ENCODE data around the gene REEP6.

The REEP6 gene

DNA sequence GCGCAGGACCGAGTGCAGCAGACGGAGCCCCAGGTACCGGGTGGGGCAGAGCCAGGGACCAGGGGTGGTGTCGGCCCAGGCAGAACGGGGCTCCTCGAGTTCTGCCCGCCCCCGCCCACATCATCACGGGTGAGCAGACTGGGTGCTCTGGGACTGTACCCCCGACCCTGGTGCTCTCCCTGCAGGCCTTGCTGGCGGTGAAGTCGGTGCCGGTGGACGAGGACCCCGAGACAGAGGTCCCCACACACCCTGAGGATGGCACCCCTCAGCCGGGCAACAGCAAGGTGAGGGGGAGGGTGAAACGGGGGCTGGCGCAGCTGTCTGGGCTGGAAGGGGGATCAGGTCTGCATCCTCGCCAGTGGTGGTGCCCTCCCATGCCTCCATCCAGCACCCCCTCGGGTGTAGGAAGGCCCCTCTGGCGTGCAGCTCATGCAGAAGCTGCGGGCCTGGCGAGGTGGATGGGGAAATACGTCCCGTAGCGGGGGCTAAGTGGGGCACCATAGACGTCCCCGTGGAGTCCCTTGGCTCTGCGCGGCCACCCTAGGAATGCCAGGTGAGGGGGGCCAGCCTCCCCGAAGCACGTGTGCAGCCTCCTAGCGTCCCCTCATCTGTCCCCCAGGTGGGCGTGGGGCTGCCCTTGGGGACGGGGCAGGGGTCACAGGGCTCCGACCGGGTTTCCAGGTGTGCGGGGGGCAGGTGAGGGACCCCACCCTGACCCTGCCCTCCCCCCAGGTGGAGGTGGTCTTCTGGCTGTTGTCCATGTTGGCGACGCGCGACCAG lies 34.7 kb upstream of the REEP6 start:
- DNase-seq (ENCODE audit: low spot score) = no peak

DNA sequence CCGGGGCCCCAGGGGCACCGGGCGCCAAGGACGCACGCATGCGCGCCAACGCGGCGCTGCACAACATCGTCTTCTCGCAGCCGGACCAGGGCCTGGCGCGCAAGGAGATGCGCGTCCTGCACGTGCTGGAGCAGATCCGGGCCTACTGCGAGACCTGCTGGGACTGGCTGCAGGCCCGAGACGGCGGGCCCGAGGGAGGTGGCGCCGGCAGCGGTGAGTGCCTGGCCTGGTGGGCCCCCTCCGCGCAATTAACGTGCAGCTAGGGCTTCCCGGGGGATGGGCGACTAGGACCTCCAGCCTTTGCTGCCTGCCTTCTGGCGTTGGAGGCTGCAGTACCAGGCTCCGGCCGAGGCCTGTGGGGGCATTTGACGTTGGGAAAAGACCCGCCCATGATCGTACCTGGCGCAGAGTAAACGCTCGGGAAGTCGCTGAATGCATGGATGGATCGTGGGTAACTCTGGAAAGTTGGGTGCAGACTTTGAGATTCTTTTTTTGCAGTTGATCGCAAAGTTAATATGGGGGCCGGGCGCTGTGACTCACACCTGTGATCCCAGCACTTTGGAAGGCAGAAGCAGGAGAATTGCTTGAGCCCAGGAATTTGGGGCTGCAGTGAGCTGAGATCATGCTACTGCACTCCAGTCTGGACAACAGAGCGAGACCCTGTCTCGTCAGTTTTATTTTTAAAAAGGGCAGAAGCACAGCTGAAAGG lies 33.8 kb upstream of the REEP6 start:
- DNase-seq (ENCODE audit: low spot score) = no peak

DNA sequence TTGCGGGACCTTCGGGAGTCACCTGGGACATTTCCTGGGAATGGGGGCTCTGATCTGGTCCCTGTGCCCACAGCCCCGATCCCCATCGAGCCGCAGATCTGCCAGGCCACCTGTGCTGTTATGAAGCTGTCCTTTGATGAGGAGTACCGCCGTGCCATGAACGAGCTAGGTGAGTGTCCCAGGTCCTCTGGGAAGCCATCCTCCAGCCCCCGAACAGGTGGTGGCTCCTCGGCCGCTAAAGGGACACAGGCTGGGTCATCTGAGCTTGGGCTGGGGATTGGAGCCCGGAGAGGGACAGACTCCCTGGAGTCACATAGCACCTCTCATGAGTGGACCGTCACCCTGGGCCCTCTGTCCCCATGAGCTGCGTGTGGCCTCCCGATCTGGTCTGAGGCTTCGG lies 33.1 kb upstream of the REEP6 start:
- no peak for DNase-seq (ENCODE audit: low spot score)

DNA sequence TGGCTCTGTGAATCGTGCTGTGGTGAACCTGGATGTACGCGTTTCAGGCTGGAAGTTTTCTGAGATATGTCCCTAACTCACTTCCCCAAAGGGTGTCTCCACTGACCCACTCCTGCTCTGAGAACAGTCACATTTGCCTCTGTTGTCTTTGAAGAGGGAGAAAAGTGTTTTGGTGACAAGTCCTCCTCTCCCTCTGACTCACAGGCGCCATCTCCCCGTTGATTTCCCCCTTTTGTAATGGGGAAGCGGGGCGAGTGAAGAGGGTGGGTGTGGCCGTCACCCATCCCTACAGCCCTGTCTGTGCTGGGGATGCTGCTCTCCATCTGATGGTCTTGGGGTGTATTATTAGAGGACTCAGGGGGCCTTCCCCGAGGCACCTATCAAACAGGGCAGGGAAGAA lies 31.5 kb upstream of the REEP6 start:
- no peak for DNase-seq (ENCODE audit: low spot score)

DNA sequence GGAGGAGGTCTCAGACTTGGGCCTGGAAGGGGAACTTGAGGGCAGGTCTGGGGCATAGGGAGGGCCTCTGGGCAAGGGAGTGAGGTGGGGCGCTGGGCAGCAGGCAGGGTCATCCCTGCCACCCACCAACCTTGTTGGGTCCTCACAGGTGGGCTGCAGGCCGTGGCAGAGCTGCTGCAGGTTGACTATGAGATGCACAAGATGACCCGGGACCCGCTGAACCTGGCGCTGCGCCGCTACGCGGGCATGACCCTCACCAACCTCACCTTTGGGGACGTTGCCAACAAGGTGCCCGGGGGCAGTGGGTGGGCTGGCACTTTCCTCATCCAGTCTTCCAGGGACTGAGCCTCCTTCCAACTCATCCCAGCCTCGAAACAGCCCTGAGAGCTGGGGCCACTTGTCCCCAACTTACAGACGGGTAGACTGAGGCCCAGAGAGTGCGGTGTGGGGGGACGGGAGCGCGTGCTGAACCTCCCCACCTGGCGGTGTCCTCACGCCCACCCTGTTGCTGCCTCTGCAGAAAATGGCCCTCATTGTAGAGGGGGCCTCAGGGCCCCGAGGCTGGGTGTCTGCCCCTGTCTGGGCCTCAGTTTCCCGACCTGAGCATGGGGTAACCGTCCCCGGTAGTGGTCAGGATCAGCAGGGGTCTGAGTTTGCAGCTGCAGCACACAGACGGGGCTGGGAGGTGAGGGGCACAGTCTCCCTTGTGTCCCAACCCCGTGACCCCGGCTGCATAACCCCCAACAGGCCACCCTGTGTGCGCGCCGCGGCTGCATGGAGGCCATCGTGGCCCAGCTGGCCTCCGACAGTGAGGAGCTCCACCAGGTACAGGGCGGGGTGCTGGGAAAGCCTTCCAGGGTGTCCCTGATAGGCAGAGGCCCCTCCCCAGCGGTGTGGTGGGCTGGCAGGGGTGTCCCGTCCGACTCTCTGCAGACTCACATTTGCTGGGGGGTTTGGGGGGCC lies 30.7 kb upstream of the REEP6 start:
- DNase-seq (ENCODE audit: low spot score) = no peak

DNA sequence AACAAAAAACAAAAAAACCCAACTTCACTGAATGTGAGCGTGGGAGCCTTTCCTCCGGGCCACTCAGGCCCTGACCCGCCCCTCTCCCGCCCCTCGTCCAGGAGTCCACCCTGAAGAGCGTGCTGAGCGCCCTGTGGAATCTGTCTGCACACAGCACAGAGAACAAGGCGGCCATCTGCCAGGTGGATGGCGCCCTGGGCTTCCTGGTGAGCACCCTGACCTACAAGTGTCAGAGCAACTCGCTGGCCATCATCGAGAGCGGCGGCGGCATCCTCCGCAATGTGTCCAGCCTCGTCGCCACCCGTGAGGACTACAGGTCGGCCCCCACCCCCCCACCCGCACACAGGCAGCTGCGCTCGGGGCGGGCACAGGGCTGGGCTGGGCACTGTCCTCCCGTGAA lies 29.1 kb upstream of the REEP6 start:
- DNase-seq (ENCODE audit: low spot score) = no peak

DNA sequence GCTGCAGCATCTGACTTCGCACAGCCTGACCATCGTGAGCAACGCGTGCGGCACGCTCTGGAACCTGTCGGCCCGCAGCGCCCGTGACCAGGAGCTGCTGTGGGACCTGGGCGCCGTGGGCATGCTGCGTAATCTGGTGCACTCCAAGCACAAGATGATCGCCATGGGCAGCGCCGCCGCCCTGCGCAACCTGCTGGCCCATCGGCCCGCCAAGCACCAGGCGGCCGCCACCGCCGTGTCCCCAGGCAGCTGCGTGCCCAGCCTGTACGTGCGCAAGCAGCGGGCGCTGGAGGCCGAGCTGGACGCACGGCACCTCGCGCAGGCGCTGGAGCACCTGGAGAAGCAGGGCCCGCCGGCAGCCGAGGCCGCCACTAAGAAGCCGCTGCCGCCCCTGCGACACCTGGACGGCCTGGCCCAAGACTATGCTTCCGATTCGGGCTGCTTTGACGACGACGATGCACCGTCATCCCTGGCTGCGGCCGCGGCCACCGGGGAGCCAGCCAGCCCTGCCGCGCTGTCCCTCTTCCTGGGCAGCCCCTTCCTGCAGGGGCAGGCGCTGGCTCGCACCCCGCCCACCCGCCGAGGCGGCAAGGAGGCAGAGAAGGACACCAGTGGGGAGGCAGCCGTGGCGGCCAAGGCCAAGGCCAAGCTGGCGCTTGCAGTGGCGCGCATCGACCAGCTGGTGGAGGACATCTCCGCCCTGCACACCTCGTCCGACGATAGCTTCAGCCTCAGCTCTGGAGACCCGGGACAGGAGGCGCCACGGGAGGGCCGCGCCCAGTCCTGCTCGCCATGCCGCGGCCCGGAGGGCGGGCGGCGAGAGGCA lies 25.6 kb upstream of the REEP6 start:
- peak; percentile 90 for DNase-seq (ENCODE audit: low spot score)

DNA sequence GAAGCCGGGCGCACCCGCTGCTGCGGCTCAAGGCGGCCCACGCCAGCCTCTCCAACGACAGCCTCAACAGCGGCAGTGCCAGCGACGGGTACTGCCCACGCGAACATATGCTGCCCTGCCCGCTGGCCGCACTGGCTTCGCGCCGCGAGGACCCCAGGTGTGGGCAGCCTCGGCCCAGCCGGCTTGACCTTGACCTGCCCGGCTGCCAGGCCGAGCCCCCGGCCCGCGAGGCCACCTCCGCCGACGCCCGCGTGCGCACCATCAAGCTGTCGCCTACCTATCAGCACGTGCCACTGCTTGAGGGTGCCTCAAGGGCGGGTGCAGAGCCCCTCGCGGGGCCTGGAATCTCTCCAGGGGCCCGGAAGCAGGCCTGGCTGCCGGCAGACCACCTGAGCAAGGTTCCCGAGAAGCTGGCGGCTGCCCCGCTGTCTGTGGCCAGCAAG lies 24.9 kb upstream of the REEP6 start:
- DNase-seq (ENCODE audit: low spot score) = no peak

DNA sequence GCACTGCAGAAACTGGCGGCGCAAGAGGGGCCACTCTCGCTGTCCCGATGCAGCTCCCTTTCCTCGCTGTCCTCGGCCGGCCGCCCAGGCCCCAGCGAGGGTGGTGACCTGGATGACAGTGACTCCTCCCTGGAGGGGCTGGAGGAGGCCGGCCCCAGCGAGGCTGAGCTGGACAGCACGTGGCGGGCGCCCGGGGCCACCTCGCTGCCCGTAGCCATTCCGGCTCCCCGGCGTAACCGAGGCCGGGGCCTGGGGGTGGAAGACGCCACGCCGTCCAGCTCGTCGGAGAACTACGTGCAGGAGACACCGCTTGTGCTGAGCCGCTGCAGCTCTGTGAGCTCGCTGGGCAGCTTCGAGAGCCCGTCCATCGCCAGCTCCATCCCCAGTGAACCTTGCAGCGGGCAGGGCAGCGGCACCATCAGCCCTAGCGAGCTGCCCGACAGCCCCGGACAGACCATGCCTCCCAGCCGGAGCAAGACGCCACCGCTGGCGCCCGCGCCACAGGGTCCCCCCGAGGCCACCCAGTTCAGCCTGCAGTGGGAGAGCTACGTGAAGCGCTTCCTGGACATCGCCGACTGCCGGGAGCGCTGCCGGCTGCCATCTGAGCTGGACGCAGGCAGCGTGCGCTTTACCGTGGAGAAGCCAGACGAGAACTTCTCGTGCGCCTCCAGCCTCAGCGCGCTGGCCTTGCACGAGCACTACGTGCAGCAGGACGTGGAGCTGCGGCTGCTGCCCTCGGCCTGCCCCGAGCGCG lies 24.3 kb upstream of the REEP6 start:
- DNase-seq (ENCODE audit: low spot score) = no peak

DNA sequence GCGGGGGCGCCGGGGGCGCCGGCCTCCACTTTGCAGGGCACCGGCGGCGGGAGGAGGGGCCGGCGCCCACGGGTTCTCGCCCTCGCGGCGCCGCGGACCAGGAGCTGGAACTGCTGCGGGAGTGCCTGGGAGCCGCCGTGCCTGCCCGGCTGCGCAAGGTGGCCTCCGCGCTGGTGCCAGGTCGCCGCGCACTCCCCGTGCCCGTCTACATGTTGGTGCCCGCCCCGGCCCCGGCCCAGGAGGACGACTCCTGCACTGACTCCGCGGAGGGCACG lies 23.8 kb upstream of the REEP6 start:
- DNase-seq (ENCODE audit: low spot score) = no peak

DNA sequence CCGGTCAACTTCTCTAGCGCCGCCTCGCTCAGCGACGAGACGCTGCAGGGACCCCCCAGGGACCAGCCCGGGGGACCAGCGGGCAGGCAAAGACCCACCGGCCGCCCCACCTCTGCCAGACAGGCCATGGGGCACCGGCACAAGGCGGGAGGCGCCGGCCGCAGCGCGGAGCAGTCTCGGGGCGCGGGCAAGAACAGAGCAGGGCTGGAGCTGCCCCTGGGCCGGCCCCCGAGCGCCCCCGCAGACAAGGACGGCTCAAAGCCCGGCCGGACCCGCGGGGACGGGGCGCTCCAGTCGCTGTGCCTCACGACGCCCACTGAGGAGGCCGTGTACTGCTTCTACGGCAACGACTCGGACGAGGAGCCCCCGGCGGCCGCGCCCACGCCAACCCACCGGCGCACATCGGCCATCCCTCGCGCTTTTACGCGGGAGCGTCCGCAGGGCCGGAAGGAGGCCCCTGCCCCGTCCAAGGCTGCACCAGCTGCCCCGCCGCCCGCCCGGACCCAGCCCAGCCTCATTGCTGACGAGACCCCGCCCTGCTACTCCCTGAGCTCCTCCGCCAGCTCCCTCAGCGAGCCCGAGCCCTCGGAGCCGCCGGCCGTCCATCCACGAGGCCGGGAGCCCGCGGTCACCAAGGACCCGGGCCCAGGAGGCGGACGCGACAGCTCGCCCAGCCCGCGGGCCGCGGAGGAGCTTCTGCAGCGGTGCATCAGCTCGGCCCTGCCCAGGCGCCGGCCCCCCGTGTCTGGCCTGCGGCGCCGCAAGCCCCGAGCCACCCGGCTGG lies 23.3 kb upstream of the REEP6 start:
- DNase-seq (ENCODE audit: low spot score) = no peak

DNA sequence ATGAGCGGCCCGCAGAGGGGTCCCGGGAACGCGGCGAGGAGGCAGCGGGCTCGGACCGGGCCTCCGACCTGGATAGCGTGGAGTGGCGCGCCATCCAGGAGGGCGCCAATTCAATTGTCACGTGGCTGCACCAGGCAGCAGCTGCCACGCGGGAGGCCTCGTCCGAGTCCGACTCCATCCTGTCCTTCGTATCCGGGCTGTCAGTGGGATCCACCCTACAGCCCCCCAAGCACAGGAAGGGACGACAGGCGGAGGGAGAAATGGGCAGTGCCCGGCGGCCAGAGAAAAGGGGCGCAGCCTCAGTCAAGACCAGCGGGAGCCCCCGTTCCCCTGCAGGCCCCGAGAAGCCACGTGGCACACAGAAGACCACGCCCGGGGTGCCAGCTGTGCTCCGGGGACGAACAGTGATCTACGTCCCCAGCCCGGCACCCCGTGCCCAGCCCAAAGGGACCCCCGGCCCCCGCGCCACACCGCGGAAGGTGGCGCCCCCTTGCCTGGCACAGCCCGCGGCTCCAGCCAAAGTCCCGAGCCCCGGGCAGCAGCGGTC lies 22.6 kb upstream of the REEP6 start:
- no peak for DNase-seq (ENCODE audit: low spot score)

DNA sequence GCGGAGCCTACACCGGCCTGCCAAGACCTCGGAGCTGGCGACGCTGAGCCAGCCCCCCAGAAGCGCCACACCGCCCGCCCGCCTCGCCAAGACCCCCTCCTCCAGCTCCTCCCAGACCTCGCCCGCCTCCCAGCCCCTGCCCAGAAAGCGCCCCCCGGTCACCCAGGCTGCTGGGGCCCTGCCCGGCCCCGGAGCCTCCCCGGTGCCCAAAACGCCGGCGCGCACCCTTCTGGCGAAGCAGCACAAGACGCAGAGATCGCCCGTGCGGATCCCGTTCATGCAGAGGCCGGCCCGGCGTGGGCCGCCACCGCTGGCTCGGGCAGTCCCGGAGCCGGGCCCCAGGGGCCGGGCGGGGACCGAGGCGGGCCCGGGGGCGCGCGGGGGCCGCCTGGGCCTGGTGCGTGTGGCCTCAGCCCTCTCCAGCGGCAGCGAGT lies 22.1 kb upstream of the REEP6 start:
- peak; percentile 94 for DNase-seq (ENCODE audit: low spot score)

DNA sequence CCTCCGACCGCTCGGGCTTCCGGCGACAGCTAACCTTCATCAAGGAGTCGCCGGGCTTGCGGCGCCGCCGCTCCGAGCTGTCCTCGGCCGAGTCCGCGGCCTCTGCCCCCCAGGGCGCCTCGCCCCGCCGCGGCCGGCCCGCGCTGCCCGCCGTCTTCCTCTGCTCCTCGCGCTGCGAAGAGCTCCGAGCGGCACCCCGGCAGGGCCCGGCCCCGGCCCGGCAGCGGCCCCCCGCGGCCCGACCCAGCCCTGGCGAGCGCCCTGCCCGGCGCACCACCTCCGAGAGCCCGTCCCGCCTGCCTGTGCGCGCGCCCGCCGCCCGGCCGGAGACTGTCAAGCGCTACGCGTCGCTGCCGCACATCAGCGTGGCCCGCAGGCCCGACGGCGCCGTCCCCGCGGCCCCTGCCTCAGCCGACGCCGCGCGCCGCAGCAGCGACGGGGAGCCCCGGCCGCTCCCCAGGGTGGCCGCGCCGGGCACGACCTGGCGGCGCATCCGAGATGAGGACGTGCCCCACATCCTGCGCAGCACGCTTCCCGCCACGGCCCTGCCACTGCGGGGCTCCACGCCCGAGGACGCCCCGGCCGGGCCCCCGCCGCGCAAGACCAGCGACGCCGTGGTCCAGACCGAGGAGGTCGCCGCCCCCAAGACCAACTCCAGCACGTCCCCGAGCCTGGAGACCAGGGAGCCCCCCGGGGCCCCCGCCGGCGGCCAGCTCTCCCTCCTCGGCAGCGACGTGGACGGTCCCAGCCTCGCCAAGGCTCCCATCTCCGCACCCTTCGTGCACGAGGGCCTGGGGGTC lies 21.5 kb upstream of the REEP6 start:
- peak; percentile 90 for DNase-seq (ENCODE audit: low spot score)

DNA sequence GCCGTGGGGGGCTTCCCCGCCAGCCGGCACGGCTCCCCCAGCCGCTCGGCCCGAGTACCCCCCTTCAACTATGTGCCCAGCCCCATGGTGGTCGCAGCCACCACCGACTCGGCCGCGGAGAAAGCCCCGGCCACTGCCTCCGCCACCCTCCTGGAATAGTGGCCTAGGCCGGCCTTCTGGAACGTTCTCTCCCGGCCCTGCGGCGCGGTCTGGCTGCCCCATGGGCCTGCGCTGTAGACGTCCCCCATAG lies 21.0 kb upstream of the REEP6 start:
- DNase-seq (ENCODE audit: low spot score) = no peak

DNA sequence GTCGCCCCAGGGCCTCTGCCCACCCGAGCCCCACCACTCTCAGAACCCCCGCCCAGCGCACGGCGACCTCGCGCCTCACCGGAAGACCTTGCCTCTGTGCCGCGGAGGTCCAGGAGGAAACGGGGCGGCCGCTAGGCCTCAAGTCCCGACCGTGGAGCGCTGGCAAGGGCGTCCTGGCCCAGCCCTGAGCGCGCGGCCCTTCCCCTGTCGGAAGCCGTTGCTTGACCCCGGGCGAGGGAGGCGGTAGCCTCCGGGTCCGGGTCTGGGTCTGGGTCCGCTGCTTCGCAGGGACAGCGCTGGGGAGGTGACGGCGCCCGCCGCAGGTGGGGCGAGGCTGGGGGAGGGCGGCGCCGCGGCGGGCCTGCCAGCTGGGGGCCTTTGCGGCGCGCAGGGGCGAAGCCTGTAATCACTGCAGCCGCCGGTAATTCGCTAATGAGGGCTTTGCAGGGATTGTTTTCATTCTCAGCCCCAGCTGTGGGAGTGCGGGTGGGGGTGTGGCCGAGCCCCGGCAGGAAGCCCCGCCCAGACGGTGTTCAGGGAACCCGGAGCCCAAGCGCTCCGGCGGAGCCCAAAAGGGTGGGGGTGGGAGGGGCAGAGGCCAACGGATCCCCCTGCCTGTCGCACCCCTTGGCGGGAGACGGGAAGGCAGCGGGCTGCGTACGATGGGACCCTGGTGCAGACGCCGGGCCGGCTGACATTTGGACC lies 20.5 kb upstream of the REEP6 start:
- peak; percentile 95 for DNase-seq (ENCODE audit: low spot score)

DNA sequence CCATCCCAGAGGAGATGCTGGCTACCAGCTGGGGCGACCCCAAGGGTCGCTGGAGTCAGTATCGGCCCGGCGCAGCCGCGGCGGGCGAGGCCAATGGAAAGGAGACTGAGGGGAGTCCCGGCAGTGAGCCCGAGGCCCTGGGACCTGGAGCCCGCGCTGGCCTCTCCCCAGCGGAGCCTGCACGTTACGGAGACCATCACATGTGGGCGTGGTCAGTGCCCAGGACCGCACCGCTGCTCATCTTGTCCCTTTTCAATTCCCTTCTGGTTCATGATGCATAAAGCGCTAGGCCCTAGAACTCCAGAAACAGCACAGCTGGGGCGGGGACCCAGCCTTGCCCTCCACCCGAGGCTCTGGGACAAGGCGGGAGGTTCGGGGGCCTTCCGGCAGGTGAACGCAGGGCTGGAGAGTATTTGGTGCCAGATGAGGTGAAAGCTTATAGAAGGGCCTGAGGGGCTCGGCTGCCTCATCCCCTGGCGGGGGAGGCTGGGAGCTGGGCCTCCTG lies 19.9 kb upstream of the REEP6 start:
- DNase-seq (ENCODE audit: low spot score) = peak; percentile 89

DNA sequence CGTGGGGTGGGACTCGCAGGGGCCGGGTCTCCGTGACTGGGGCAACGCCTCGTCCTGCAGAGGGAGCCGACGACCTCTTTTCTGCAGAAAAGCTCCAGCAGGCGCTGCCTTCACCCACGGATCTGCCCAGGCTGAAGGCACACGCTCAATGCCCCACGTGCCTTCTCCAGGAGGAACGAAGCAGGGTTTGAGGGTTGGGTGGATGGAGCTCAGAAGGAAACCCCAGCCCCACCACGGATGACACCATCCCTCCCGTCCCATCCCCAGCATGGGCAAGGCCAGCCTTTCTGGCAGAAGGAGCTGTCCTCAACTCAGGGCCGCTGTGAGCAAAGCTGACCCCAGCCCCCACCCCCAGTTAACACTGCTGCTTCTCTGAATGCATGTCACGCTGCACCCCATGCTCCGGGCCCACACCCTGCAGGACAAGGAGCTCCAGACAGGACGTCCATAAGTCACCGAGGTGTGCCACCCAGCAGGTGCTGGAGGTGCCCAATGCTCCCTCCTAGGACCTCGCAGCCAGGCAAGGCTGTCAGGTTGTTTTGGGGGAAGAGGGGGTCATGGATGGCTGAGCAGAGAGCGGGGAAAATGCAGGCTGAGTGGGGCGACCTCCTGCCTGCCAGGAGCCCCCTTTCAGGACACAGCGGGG lies 19.3 kb upstream of the REEP6 start:
- no peak for DNase-seq (ENCODE audit: low spot score)
